Panc1 (cell line): ENCODE results near the gene TNFAIP1. TPM values are rescaled to one million over a fixed set of nuclear protein-coding genes. Genes with fewer than 3 reads are reported as not detected.

Experiments
- ATAC-seq: fragments of 200-7000 bp; cut with Tn5 transposase; 2 replicates; pipeline ENCODE4 v1.9.1; 2020; ENCODE audit warnings: mild to moderate bottlenecking, moderate library complexity
- BruUV-seq: library from RNA; stranded (reverse); fragments of 400-500 nt; replicated peaks from 2 replicates; lab custom pipeline; 2021; lab: Mats Ljungman, UMichigan
- CTCF ChIA-PET: fragments of 300-600 bp; sonication (Branson Sonifier 250); formaldehyde crosslinking; loops from one replicate; lab custom pipeline; 2022; ENCODE audit warnings: antibody characterized with exemption; lab: Charles Lee
- POLR2A ChIA-PET: fragments of 300-600 bp; sonication (Branson Sonifier 250); formaldehyde crosslinking; loops from one replicate; lab custom pipeline; 2022; ENCODE audit warnings: antibody characterized with exemption; lab: Charles Lee
- DNase-seq: peaks from one replicate; pipeline ENCODE4 v3.0.0-alpha.2; 2010; ENCODE audit warnings: low read depth, low spot score
- H3K27ac ChIP-seq: 2 replicates; pipeline ENCODE4 v1.5.1; 2011; ENCODE audit warnings: mild to moderate bottlenecking, low read length, inconsistent platforms
- H3K27me3 ChIP-seq: fragments of 200-500 bp; sonication (Bioruptor generic); 2 replicates; pipeline ENCODE4 v1.6.0; 2014; ENCODE audit warnings: low read length, inconsistent platforms; ENCODE audit not compliant: control insufficient read depth, insufficient read depth
- H3K36me3 ChIP-seq: fragments of 200-500 bp; sonication (Bioruptor generic); 2 replicates; pipeline ENCODE4 v1.5.1; 2014; ENCODE audit warnings: inconsistent platforms, mild to moderate bottlenecking, low read length, moderate library complexity; ENCODE audit not compliant: control insufficient read depth, insufficient read depth
- H3K4me1 ChIP-seq: 2 replicates; pipeline ENCODE4 v1.5.1; 2011; ENCODE audit warnings: inconsistent platforms, mild to moderate bottlenecking, low read length, moderate library complexity; ENCODE audit not compliant: control insufficient read depth, insufficient read depth
- H3K4me3 ChIP-seq, 2 experiments: 2 replicates each; pipeline ENCODE4 v1.5.1; 2011 to 2012; ENCODE audit warnings: low read depth in 2 of 2, low read length in 2 of 2, mild to moderate bottlenecking in 2 of 2, inconsistent platforms in 1 of 2, moderate library complexity in 1 of 2
- H3K9me3 ChIP-seq: fragments of 200-500 bp; sonication (Bioruptor generic); 2 replicates; pipeline ENCODE4 v1.5.1; 2014; ENCODE audit warnings: low read depth, mild to moderate bottlenecking, inconsistent platforms, low read length, moderate library complexity; ENCODE audit not compliant: control insufficient read depth, insufficient read depth
- CTCF ChIP-seq: fragments of 450-650 bp; IDR thresholded peaks from 2 replicates; pipeline ENCODE4 v1.5.1; 2017; ENCODE audit warnings: mild to moderate bottlenecking
- POLR2AphosphoS5 ChIP-seq: IDR thresholded peaks from 2 replicates; pipeline ENCODE4 v1.6.1; 2012; ENCODE audit warnings: mild to moderate bottlenecking, low read depth, low read length, moderate library complexity
- REST ChIP-seq, 2 experiments: IDR thresholded peaks; 2 replicates each; pipeline ENCODE4 v1.6.1; 2011 to 2012; ENCODE audit warnings: low read depth in 2 of 2, control low read depth in 1 of 2, low read length in 1 of 2, mild to moderate bottlenecking in 1 of 2, moderate library complexity in 1 of 2; ENCODE audit not compliant: insufficient read depth in 1 of 2
- SIN3A ChIP-seq: IDR thresholded peaks from 2 replicates; pipeline ENCODE4 v1.6.1; 2012; ENCODE audit warnings: low read depth, mild to moderate bottlenecking, low read length, moderate library complexity, borderline replicate concordance; ENCODE audit not compliant: insufficient read depth
- TCF7L2 ChIP-seq: IDR thresholded peaks from 2 replicates; pipeline ENCODE4 v1.6.1; 2011; ENCODE audit warnings: mild to moderate bottlenecking, low read depth, low read length, inconsistent platforms
- in situ Hi-C: cut with HindIII; loops from 2 replicates; pipeline ENCODE4 v1.10.0; 2016; ENCODE audit warnings: low sequenced_read_pairs, low pct_unique_long_range_greater_than_20kb
- intact Hi-C: fragments of 100-400 bp; cut with micrococcal nuclease; formaldehyde crosslinking; loops from one replicate; pipeline ENCODE4 v1.10.0; 2022; ENCODE audit not compliant: unreplicated experiment
- total RNA-seq: library from RNA; stranded (reverse); gene quantifications from one replicate; pipeline ENCODE4 v1.2.1, GENCODE V29; 2021; ENCODE audit not compliant: unreplicated experiment

The TNFAIP1 gene
- total RNA-seq, 1 experiment from 2014 or later: 55.8 TPM

GRCh38 chr17:28385037-28385400 lies 49.5 kb downstream of the TNFAIP1 start:
- POLR2A ChIA-PET: interaction anchor here (0.6 kb wide), 1 partner anchor 1006 kb away, joined by 3 read pairs; no protein-coding TSS in a partner anchor

GRCh38 chr17:28385406-28385805 lies 49.8 kb downstream of the TNFAIP1 start:
- BruUV-seq: no TSS peak
- no peaks in the 10 kb centered on the region for H3K36me3 ChIP-seq
- ATAC-seq: no peak
- in situ Hi-C loops: no loop called here
- DNase-seq: no peak
- CTCF ChIA-PET: no interaction called here
- H3K4me3 ChIP-seq: no peak overlapping the region
- H3K9me3 ChIP-seq: no peaks in the 10 kb centered on the region
- H3K27me3 ChIP-seq: no peaks in the 10 kb centered on the region
- intact Hi-C loops: no loop called here
- no peak overlapping the region for H3K27ac ChIP-seq
- TF ChIP-seq REST (IDR thresholded peaks at IDR 0.05; ENCODE audit: insufficient read depth in 1 of 2, low read depth in 2 of 2, low read length in 1 of 2) (no peak), SIN3A (no peak), CTCF (no peak), POLR2AphosphoS5 (no peak), TCF7L2 (no peak)
- POLR2A ChIA-PET: no interaction called here
- no peaks in the 10 kb centered on the region for H3K4me1 ChIP-seq

More at GRCh38 chr17:28385037-28385400, 49.5 kb downstream of the TNFAIP1 start:
- no peaks in the 10 kb centered on the region for H3K4me1 ChIP-seq
- H3K4me3 ChIP-seq: no peak overlapping the region
- ATAC-seq (no peak), DNase-seq (no peak)
- H3K27me3 ChIP-seq: no peaks in the 10 kb centered on the region
- intact Hi-C loops (no loop called here), in situ Hi-C loops (no loop called here)
- no TSS peak for BruUV-seq
- H3K9me3 ChIP-seq: no peaks in the 10 kb centered on the region
- H3K36me3 ChIP-seq: no peaks in the 10 kb centered on the region
- no peak for TF ChIP-seq POLR2AphosphoS5
- TF ChIP-seq CTCF: no peak
- TF ChIP-seq SIN3A: no peak
- TF ChIP-seq REST (IDR thresholded peaks at IDR 0.05; ENCODE audit: insufficient read depth in 1 of 2, low read depth in 2 of 2, low read length in 1 of 2): no peak
- no peak for TF ChIP-seq TCF7L2
- H3K27ac ChIP-seq: no peak overlapping the region
- CTCF ChIA-PET: interaction anchor here (0.6 kb wide), 1 partner anchor 82 kb away, joined by 4 read pairs; no protein-coding TSS in a partner anchor
